ENCODE data around the gene TMEM190.

- TF ChIP-seq CTCF (IDR thresholded peaks at IDR 0.05) (no peak), POLR2A (IDR thresholded peaks at IDR 0.05) (no peak)
These were observed 2.5 kb downstream of the TMEM190 start for GRCh38 chr19:55379174-55379573.
